OCI-LY7 (cell line): ENCODE results near the gene MUC6. TPM values are rescaled to one million over a fixed set of nuclear protein-coding genes. Genes with fewer than 3 reads are reported as not detected.

Experiments
- Bru-seq: library from RNA; stranded (reverse); fragments of 400-500 nt; gene quantifications from one replicate; lab custom pipeline; 2021; lab: Mats Ljungman, UMichigan
- BruChase-seq, 2 experiments: library from RNA; stranded (reverse); fragments of 400-500 nt; gene quantifications; one replicate each; lab custom pipeline; 2021; lab: Mats Ljungman, UMichigan
- BruUV-seq: library from RNA; stranded (reverse); fragments of 400-500 nt; replicated peaks from 2 replicates; lab custom pipeline; 2021; lab: Mats Ljungman, UMichigan
- CTCF ChIA-PET: fragments of 300-600 bp; sonication (Branson Sonifier 250); formaldehyde crosslinking; loops from one replicate; lab custom pipeline; 2022; ENCODE audit warnings: antibody characterized with exemption; ENCODE audit not compliant: unreplicated experiment; lab: Charles Lee
- POLR2A ChIA-PET: fragments of 300-600 bp; sonication (Branson Sonifier 250); formaldehyde crosslinking; loops from one replicate; lab custom pipeline; 2022; ENCODE audit warnings: antibody characterized with exemption; lab: Charles Lee
- DNase-seq: peaks from one replicate; pipeline ENCODE4 v3.0.0-alpha.2; 2015; ENCODE audit warnings: low spot score
- H2AFZ ChIP-seq: fragments of 200-600 bp; sonication (generic), shearing (Covaris generic); 2 replicates; pipeline ENCODE4 v1.6.1; 2014; ENCODE audit warnings: mild to moderate bottlenecking, antibody characterized with exemption, low read length, moderate library complexity
- H3K27ac ChIP-seq: fragments of 200-600 bp; sonication (generic); 2 replicates; pipeline ENCODE4 v1.5.1; 2014; ENCODE audit warnings: mixed run types, low read depth, mild to moderate bottlenecking, moderate library complexity, low read length, inconsistent platforms; ENCODE audit not compliant: poor library complexity, severe bottlenecking
- H3K36me3 ChIP-seq: fragments of 200-600 bp; sonication (generic); 2 replicates; pipeline ENCODE4 v1.6.1; 2014; ENCODE audit warnings: mild to moderate bottlenecking, antibody characterized with exemption, low read length, moderate library complexity, mixed read lengths; ENCODE audit not compliant: insufficient read depth
- H3K4me1 ChIP-seq: fragments of 200-600 bp; sonication (generic); 2 replicates; pipeline ENCODE4 v1.5.1; 2014; ENCODE audit warnings: mild to moderate bottlenecking, low read length; ENCODE audit not compliant: insufficient read depth, poor library complexity, severe bottlenecking
- H3K4me2 ChIP-seq: fragments of 200-600 bp; sonication (generic); 2 replicates; pipeline ENCODE4 v1.6.1; 2014; ENCODE audit warnings: mild to moderate bottlenecking, low read length
- H3K4me3 ChIP-seq: fragments of 200-600 bp; sonication (generic); 2 replicates; pipeline ENCODE4 v1.5.1; 2014; ENCODE audit warnings: mild to moderate bottlenecking, low read depth, low read length; ENCODE audit not compliant: poor library complexity, severe bottlenecking
- H3K79me2 ChIP-seq: fragments of 200-600 bp; sonication (generic); 2 replicates; pipeline ENCODE4 v1.6.1; 2016; ENCODE audit warnings: low read depth, mild to moderate bottlenecking, low read length, moderate library complexity, mixed read lengths; ENCODE audit not compliant: insufficient read depth
- H3K9me2 ChIP-seq: fragments of 200-600 bp; sonication (generic); 2 replicates; pipeline ENCODE4 v1.6.1; 2016; ENCODE audit warnings: mild to moderate bottlenecking, low read length, mixed read lengths; ENCODE audit not compliant: insufficient read depth
- H3K9me3 ChIP-seq: fragments of 200-600 bp; sonication (generic); 2 replicates; pipeline ENCODE4 v1.6.1; 2014; ENCODE audit warnings: mild to moderate bottlenecking, mixed run types, low read length, mixed read lengths
- H4K20me1 ChIP-seq: fragments of 200-600 bp; sonication (generic); 2 replicates; pipeline ENCODE4 v1.6.1; 2014; ENCODE audit warnings: mild to moderate bottlenecking, antibody characterized with exemption, low read length, moderate library complexity, mixed read lengths; ENCODE audit not compliant: insufficient read depth
- CTCF ChIP-seq: fragments of 200-600 bp; sonication (generic); conservative IDR thresholded peaks from 2 replicates; pipeline ENCODE4 v1.5.1; 2014; ENCODE audit warnings: mild to moderate bottlenecking, antibody characterized with exemption, low read length, moderate library complexity, mixed read lengths
- EZH2phosphoT487 ChIP-seq: fragments of 200-600 bp; sonication (generic); IDR thresholded peaks from 2 replicates; pipeline ENCODE4 v1.6.1; 2018; ENCODE audit warnings: low read depth, borderline replicate concordance, mild to moderate bottlenecking, mixed run types, antibody characterized with exemption, low read length, moderate library complexity, mixed read lengths
- intact Hi-C: fragments of 100-400 bp; cut with micrococcal nuclease; formaldehyde crosslinking; loops from one replicate; pipeline ENCODE4 v1.10.0; 2022; ENCODE audit not compliant: unreplicated experiment
- long read RNA-seq: library from polyadenylated mRNA; stranded (forward); transcript quantifications from one replicate; pipeline ENCODE4 v2.0.0, GENCODE V29; 2022
- total RNA-seq, 2 experiments: library from RNA; depleted of rRNA in 1 of 2; stranded (reverse); fragments of >200 nt in 1 of 2; shearing (Covaris generic) in 1 of 2; gene quantifications; 2 replicates each; pipeline ENCODE4 v1.2.3, GENCODE V29; 2014 to 2022

MUC6 gene
- total RNA-seq (2014; rRNA removed; shearing (Covaris generic)) (not detected in 2 replicates), total RNA-seq (2022) (not detected in 2 replicates), Bru-seq, nascent RNA (not detected), BruChase-seq, experiment 1, labeled RNA remaining after a 6-hour chase (not detected), BruChase-seq, experiment 2, labeled RNA remaining after a 2-hour chase (not detected)
- long read RNA-seq = 0 reads

- no TSS peak for BruUV-seq
Measured at GRCh38 chr11:1036303-1036923, at the start of gene MUC6. MUC6 (minus strand) TSS chr11:1036718; CDS start chr11:1036655, 63 bp downstream.

GRCh38 chr11:1085440-1086170 lies 49.1 kb upstream of the MUC6 start:
- Histone ChIP-seq H3K4me1 (no peaks in the 10 kb centered on the region), H3K79me2 (no peaks in the 10 kb centered on the region), H2AFZ (no peak overlapping the region), H3K27ac (no peak overlapping the region), H3K4me2 (no peak overlapping the region), H3K4me3 (no peak overlapping the region), H3K9me3 (no peaks in the 10 kb centered on the region), H4K20me1 (no peaks in the 10 kb centered on the region), H3K9me2 (no peaks in the 10 kb centered on the region), H3K36me3 (no peaks in the 10 kb centered on the region)
- CTCF ChIA-PET = no interaction called here
- BruUV-seq = no TSS peak
- intact Hi-C loops = no loop called here
- POLR2A ChIA-PET = no interaction called here
- no peak for DNase-seq
- TF ChIP-seq EZH2phosphoT487 (no peak), CTCF (no peak)

More at GRCh38 chr11:1036303-1036923, at the start of gene MUC6:
- DNase-seq = no peak
- Histone ChIP-seq H3K4me1 (no peaks in the 10 kb centered on the region), H3K36me3 (no peaks in the 10 kb centered on the region), H2AFZ (no peak within 1 kb of the TSS), H3K4me2 (no peak within 1 kb of the TSS), H4K20me1 (no peaks in the 10 kb centered on the region), H3K79me2 (no peaks in the 10 kb centered on the region), H3K9me3 (no peaks in the 10 kb centered on the region), H3K9me2 (no peaks in the 10 kb centered on the region), H3K4me3 (no peak within 1 kb of the TSS), H3K27ac (no peak within 1 kb of the TSS)
- TF ChIP-seq EZH2phosphoT487 = no peak
- no peak for TF ChIP-seq CTCF
- intact Hi-C loops = no loop called here
- CTCF ChIA-PET = no interaction called here
- POLR2A ChIA-PET = no interaction called here
